Raji (cell line): ENCODE measurements around the gene ATPAF2.

Experiments
- POLR2A ChIP-seq: IDR thresholded peaks from 2 replicates; pipeline ENCODE4 v1.6.1; 2011; ENCODE audit warnings: low read depth, low read length, control low read depth; ENCODE audit not compliant: insufficient read depth

The ATPAF2 gene

DNA sequence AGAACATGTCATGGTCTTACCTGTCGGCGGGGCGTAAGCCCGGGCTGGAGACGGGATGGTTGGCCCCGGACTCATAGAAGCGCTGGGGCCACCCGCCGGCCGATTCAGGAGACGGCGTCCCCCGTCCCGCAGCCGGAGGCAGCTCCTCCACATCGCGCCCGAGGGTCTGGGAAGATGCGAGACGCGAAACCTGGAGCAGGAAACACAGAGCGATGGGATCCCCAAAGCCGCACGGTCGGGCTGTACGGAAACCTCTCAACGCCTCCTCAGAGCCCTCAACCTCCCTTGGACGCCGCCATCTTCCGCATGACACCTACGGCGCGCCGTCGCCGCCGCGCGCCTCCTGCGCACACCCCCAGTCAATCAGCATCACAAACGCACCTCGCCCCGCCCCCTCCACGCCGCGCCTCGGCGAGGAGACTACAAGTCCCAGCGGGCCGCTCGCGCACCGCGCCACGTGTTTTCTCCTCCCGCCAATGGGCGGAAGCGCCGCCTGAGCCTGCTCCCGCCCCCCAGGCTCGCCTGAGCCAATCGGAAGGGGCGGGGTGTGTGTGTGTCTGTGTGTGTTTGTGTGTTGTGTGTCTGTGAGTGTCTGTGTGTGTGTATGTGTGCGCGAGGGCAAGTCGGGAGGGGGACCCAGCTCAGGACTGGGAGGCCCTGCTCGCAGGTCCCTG lies at the start of gene ATPAF2, which contains the start of gene GID4:
ATPAF2 (minus strand) TSS at position 308 of the 674 bp plus-strand sequence; CDS start at position 153, 155 bp downstream.
GID4 (plus strand) TSS at position 548 of the 674 bp plus-strand sequence; CDS start at position 605, 57 bp downstream.
- TF ChIP-seq POLR2A, result peak; percentile 73

DNA sequence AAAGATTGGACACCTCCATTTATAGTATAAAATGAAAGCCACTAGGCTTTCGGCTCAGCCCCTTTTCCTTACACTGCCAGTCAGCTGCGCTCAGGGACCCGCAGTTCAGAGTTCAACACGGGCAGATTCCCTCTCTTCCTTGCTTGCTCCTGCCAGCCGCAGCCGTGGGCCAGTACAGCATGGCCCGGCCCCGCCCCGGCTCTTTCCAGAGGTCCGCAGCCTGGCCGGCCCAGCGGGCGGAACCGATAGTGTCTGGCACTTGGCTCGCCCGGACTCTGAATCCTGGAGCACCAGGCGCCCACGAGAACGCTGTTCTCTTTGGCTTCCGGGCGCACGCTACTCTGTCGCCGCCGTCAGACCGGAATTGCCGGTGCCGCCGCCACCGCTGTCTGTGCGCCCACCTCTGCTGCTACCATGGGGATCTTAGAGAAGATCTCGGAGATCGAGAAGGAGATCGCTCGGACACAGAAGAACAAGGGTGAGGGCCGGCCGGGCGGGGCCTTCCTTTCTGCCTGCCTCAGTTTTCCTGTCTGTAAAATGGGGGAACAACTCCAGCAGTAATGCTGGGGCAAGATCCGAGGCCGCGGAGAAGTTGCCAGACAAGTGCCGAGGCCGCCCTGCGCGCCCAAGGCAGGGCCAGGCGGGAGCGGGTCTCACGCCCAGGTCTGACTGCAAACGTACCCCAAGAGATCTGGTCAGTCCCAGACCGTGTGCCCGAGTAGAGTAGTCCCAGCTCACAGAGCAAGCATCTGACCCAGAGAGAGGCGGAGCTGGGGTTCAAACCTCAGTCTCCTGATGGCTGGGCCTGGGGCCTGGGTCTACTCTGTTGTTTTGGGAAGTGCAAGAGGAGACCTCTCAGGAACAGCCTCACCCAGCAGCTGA lies 48.9 kb upstream of the ATPAF2 start, which contains the start of gene DRG2:
DRG2 (plus strand) TSS at position 339 of the 882 bp plus-strand sequence; CDS start at position 415, 76 bp downstream.
- peak; percentile 85 for TF ChIP-seq POLR2A

DNA sequence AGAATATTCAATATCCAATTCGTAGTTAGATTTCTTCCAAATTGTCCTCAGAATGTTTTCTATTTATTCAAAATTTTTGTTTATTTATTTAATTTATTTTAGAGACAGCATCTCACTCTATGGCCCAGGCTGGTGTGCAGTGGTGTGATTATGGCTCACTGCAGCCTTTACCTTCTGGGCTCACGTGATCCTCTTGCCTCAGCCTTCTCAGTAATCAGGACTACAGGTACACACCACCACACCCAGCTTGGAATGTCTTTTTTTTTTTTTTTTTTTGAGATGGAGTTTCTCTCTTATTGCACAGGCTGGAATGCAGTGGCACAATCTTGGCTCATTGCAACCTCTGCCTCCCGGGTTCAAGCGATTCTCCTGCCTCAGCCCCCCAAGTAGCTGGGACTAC lies 45.3 kb upstream of the ATPAF2 start:
- TF ChIP-seq POLR2A, result no peak

DNA sequence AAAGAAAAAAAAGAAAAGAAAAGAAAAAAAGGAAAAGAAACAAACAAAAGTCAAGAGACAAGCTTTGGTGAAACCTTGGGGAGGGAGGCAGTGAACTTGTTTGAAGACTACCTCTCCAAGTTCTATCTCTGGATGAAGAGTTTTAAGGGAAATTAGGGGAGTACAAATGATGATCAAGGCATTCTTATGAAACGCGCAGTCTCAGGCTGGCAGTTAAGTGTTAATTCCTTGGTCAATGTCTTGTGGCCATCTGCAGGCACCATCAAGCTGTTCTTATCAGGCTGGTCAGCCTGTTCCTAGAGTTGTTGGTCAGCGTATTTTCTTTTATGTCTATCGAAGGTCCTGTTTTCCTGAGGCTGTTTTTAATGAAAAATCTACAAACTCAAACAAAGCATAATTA lies 40.6 kb upstream of the ATPAF2 start:
- no peak for TF ChIP-seq POLR2A

DNA sequence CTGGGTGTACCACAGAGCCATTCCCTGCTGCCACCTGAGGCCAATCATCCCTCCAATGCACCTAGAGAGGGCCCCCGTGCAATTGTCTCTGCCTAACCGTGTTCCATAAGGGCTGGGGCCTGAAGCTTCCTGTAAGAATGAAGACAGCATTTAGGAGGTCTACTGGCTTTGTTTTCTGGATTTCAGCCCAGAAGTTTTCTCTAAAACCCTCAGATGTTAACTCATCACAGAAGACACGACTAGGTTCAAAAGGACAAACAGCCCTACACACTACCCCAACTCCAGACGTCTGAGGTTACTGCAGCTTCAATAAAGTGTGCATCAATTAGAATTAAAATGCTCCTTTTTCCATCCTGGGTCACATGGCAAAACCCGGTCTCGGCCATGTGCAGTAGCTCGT lies 38.0 kb upstream of the ATPAF2 start:
- TF ChIP-seq POLR2A, result no peak

DNA sequence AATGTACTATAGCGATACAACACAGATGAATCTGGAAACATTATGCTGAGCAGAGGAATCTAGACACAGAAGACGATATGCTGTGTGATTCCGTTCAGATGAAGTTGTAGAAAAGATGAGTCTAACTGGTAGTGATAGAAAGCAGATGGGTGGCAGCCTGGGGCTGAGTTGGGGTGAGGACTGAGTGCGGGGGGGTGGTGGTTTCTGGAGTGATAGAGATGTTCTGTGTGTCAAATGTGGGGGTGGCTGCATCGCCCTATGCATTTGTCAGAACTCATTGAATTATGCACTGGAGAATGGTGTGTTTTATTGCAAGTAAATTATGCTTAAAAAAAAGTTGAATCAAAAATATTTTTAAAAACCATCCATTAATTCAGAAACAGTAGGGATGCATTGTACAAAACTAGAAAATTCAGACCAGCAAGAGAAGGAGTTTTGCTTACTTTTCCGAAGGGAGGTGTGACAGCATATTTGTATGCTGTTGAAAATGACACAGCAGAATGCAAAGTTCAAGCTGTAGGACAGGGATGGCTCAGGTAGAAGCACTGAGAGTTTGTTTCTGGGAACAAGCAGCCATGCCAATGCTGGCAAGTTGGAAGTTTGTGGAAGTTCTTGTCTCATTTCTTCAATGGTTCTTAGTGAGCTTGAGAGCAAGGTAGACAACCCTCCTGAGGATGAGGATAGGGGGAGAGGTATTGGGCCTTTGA lies 35.8 kb upstream of the ATPAF2 start:
- no peak for TF ChIP-seq POLR2A

DNA sequence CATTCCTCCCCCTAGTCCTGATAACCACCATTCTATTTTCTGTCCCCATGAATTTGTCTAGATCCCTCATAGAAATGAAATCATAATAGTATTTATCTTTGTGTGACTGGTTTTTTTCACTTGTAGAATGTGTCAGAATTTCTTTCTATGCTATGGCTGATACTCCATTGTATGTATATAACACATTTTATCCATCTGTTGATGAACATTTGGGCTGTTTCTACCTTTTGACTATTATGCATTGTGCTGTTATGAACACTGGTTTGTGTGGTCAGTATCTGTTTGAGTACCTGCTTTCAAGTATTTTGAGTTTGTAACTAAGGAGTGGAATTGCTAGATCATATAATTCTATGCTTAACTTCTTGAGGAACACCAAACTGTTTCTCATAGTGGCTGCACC lies 32.8 kb upstream of the ATPAF2 start:
- no peak for TF ChIP-seq POLR2A

DNA sequence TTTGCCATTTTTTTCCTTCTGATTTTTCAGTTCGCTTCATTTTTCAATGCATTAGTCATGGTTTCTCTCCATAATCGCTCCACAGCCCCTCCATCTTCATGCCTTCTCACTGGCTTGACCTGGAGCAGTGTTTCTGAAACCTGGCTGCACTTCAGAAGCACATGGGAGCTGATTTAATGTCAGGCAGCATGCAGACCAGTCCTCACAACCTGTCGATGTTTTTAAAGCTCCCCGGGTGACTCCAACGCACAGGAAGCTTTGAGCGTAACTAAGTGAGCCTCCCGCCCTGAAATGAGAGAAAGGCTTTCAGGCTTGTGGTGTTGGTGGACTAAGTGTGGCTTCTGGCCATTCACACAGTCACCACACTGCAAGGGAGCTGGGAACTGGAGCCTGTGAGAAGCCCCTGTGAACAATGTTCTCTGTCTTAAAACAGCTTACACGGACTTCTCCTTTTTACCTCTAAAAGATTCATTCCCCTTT lies 31.9 kb upstream of the ATPAF2 start:
- no peak for TF ChIP-seq POLR2A

DNA sequence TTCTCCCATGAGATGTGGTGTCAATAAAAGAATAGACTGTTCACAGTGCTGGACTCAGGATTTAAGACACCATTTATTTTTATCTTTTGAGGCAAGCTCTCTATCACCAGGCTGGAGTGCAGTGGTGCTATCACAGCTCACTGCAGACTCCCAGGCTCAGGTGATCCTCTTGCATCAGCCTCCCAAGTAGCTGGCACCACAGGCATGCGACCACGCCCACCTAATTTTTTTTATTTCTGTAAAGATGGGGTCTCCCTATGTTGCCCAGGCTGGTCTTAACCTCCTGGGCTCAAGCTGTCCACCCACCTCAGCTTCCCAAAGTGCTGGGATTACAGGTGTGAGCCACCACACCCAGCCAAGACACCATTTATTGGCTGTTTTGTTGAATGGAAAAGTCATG lies 30.1 kb upstream of the ATPAF2 start:
- no peak for TF ChIP-seq POLR2A

DNA sequence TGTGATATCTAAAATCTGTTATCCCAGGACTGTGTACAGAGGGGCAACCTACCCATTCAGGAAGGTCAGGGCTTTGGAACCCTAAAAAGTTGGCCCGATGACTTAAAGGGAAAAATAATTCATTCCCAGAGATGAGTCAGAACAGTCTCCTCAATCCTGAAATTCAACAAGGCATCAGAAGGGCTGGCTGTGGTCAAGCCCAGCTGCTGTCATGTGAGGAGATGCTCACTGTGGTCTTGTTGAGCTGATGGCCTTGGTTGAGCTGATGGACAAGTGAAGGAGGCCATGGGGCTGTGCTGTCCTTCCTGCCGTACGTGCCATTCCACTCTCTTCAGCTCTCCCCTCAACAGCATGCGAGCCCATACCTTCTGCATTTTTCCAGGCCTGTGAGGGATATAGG lies 27.9 kb upstream of the ATPAF2 start:
- no peak for TF ChIP-seq POLR2A

DNA sequence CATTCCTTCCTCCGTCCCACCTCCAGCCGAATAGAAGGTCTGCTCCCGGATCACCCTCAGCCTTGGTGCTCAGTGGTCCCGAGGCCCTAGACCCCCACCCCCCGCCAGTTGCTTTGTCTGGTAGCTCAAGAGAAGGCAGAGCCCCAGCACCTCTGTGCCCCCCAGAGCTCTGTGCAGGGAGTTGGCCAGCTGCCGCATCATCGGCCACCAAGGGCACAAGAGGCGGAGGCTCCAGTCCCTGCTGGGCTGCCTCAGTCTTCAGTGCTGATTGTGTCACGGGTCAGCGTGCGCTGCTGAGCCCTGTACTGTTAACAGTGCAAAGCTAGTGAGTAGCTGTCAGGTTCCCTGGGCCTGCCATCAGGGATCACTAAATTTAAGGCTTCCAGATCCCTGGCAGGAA lies 26.6 kb upstream of the ATPAF2 start:
- TF ChIP-seq POLR2A, result no peak

DNA sequence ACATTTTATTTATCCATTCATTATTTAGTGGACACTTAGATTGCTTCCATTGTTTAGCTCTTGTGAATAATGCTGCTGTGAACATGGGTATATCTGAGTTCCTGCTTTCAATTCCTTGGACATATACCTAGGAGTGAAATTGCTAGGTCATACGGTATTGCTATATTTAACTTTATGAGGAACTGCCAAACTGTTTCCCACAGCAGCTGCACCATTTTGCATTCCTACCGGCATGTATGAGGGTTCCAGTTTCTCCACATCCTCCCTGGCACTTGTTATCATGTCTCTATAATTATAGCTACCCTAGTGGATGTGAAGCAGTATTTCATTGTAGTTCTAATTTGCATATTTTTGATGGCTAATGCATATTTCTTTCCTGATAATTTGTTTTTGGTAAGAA lies 25.1 kb upstream of the ATPAF2 start:
- no peak for TF ChIP-seq POLR2A

DNA sequence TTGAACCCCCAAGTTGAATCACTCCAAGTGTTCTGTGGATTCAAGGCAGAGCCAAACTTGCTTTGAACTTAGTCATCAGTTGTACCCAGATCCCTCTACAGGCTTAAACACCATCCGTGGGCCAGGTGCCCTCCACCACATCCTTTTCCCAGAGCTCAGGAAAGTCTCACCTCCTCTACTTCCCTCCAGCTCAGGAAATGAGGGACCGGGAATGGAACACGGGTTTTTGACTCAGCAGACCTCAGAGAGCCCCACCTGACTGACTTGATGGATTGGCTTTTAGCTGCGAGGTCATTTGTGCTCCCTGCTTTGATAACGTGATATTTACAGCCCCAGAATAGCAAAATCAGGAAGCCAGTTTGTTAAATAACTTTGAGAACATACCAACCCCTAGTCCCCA lies 20.3 kb upstream of the ATPAF2 start:
- TF ChIP-seq POLR2A, result no peak

DNA sequence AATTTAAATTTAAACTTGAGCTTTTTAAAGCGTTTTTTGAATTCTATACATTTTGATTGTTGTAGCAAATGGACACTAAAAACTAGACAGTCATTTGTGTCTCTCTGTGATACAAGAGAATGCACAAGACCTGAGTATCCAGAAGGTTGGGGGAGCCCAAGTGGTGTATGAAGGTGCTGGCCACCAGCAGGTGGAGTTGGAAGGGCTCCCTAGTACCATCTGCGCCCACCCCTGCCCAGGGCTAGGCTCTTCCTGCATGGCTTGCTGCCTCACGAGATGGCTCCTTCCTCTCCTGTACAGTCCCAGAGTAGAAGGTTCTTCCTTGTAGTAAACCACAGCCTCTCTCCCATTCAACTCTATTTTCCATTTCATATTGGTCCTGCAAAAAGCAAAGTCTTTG lies 17.2 kb upstream of the ATPAF2 start:
- no peak for TF ChIP-seq POLR2A

DNA sequence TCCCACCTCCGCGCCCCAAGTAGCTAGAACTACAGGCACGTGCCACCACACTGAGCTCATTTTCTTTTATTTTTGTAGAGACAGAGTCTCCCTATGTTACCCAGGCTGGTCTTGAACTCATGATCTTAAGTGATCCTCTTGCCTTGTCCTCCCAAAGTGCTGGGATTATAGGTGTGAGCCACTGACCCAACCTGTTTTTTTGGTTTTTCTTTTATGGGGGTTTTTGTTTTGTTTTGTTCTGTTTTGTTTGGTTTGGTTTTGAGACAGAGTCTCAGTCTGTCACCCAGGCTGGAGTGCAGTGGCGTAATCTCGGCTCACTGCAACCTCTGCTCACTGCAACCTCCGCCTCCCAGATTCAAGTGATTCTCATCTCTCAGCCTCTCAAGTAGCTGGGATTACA lies 16.6 kb upstream of the ATPAF2 start:
- no peak for TF ChIP-seq POLR2A

DNA sequence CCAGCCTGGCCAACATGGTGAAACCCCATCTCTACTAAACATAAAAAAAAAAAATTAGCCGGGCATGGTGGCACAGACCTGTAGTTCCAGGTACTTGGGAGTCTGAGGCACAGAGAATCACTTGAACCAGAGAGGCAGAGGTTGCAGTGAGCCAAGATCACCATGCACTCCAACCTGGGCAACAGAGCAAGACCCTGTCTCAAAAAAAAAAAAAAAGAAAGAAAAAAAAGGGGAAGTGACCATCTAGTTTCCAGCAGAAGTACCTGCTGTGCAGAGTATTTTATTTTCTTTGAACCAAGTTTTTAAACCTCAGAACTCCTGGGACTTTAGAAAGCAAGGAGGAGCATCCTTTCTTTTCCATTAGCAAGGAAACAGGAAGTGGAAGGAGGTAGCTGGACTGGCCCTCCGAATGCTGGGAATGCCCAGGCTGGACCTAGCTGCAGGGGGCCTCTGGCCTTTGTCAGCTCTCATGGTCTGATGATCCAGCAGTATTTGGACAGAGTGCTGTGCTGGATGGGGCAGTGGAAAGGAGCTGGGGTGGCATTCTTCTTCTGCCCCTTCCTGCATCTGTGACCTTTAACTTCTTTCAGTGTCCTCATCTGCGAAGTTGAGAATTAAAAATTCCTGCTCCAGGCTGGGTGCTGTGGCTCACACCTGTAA lies 6.9 kb upstream of the ATPAF2 start:
- no peak for TF ChIP-seq POLR2A
